ENCODE data around the gene CTBP2.
"Not testable (repeated sequence)": the region's sequence is repeated elsewhere in the genome, so short reads cannot be mapped to it uniquely, and the experiment has no call there.

Gene CTBP2

GRCh38 chr10:125060826-125061556, 99.4 kb downstream of the CTBP2 start:
- no peak for TF ChIP-seq POLR2A (IDR thresholded peaks at IDR 0.05; ENCODE audit: low read depth, low read length)
- FAIRE-seq (no peak), DNase-seq (ENCODE audit: insufficient read length, low spot score) (peak; percentile 16)

GRCh38 chr10:125060482-125060825, 99.9 kb downstream of the CTBP2 start:
- DNase-seq (ENCODE audit: insufficient read length, low spot score), result no peak
- no peak for FAIRE-seq
- TF ChIP-seq POLR2A (IDR thresholded peaks at IDR 0.05; ENCODE audit: low read depth, low read length), result no peak

GRCh38 chr10:125060026-125060425, 100.3 kb downstream of the CTBP2 start:
- DNase-seq (ENCODE audit: insufficient read length, low spot score) (no peak), FAIRE-seq (no peak)
- no peak for TF ChIP-seq POLR2A (IDR thresholded peaks at IDR 0.05; ENCODE audit: low read depth, low read length)

- FAIRE-seq; DNase-seq (ENCODE audit: insufficient read length, low spot score): not testable (repeated sequence)
These were observed 101.0 kb downstream of the CTBP2 start for GRCh38 chr10:125059348-125059747.

GRCh38 chr10:125057158-125058001, 103.0 kb downstream of the CTBP2 start:
- FAIRE-seq (no peak), DNase-seq (ENCODE audit: insufficient read length, low spot score) (no peak)
- no peak for TF ChIP-seq POLR2A (IDR thresholded peaks at IDR 0.05; ENCODE audit: low read depth, low read length)

- DNase-seq (ENCODE audit: insufficient read length, low spot score), result no peak
- TF ChIP-seq POLR2A (IDR thresholded peaks at IDR 0.05; ENCODE audit: low read depth, low read length), result no peak
- FAIRE-seq, result no peak
These were observed 103.9 kb downstream of the CTBP2 start for GRCh38 chr10:125056161-125057132.

GRCh38 chr10:125055446-125055845, 104.9 kb downstream of the CTBP2 start:
- FAIRE-seq (no peak), DNase-seq (ENCODE audit: insufficient read length, low spot score) (no peak)
- no peak for TF ChIP-seq POLR2A (IDR thresholded peaks at IDR 0.05; ENCODE audit: low read depth, low read length)

- DNase-seq (ENCODE audit: insufficient read length, low spot score) (no peak), FAIRE-seq (no peak)
- TF ChIP-seq POLR2A (IDR thresholded peaks at IDR 0.05; ENCODE audit: low read depth, low read length), result no peak
These were observed 105.6 kb downstream of the CTBP2 start for GRCh38 chr10:125054669-125055268.

- no peak for TF ChIP-seq POLR2A (IDR thresholded peaks at IDR 0.05; ENCODE audit: low read depth, low read length)
- FAIRE-seq (no peak), DNase-seq (ENCODE audit: insufficient read length, low spot score) (no peak)
These were observed 106.1 kb downstream of the CTBP2 start for GRCh38 chr10:125054216-125054615.

GRCh38 chr10:125052146-125052545, 108.2 kb downstream of the CTBP2 start:
- DNase-seq (ENCODE audit: insufficient read length, low spot score) (no peak), FAIRE-seq (no peak)
- no peak for TF ChIP-seq POLR2A (IDR thresholded peaks at IDR 0.05; ENCODE audit: low read depth, low read length)

- no peak for DNase-seq (ENCODE audit: insufficient read length, low spot score)
- no peak for FAIRE-seq
- TF ChIP-seq POLR2A (IDR thresholded peaks at IDR 0.05; ENCODE audit: low read depth, low read length), result no peak
These were observed 110.0 kb downstream of the CTBP2 start for GRCh38 chr10:125050383-125050782.

- no peak for DNase-seq (ENCODE audit: insufficient read length, low spot score)
- TF ChIP-seq POLR2A (IDR thresholded peaks at IDR 0.05; ENCODE audit: low read depth, low read length), result no peak
These were observed 111.0 kb downstream of the CTBP2 start for GRCh38 chr10:125049216-125049881.

More at GRCh38 chr10:125049216-125049881, 111.0 kb downstream of the CTBP2 start:
- no peak for FAIRE-seq

All from H54 (cell line).